Prostate gland (tissue), 2 donors: ENCODE data around the gene DNAJC30. TPM values are rescaled to one million over a fixed set of nuclear protein-coding genes. Genes with fewer than 3 reads are reported as not detected.
"Not testable (repeated sequence)": the region's sequence is repeated elsewhere in the genome, so short reads cannot be mapped to it uniquely, and the experiment has no call there.

Experiments used
- DNase-seq: peaks from one replicate; pipeline ENCODE4 v3.0.0-alpha.2; 2019; ENCODE audit warnings: low spot score
- H3K27ac ChIP-seq, 2 donors: fragments of 200-600 bp; sonication (generic); 2 replicates each; pipeline ENCODE4 v1.5.1; 2017 to 2019
- H3K27me3 ChIP-seq: fragments of 200-600 bp; sonication (generic); replicated peaks from 2 replicates; pipeline ENCODE4 v1.5.1; 2019; ENCODE audit not compliant: insufficient read depth
- H3K36me3 ChIP-seq, 2 donors: fragments of 200-600 bp; sonication (generic); 1 replicate in 1 of 2; 2 replicates in 1 of 2; pipeline versions ENCODE4 v1.5.1 to v1.8.1; 2017 to 2019
- H3K4me1 ChIP-seq: fragments of 200-600 bp; sonication (generic); replicated peaks from 2 replicates; pipeline ENCODE4 v1.5.1; 2019
- H3K4me3 ChIP-seq, 2 donors: fragments of 200-600 bp; sonication (generic); 2 replicates each; pipeline ENCODE4 v1.5.1; 2017 to 2019
- H3K9me3 ChIP-seq: fragments of 200-600 bp; sonication (generic); 2 replicates; pipeline ENCODE4 v1.5.1; 2017
- POLR2A ChIP-seq: fragments of 450-650 bp; IDR thresholded peaks from one replicate; pipeline ENCODE4 v1.6.1; 2016; ENCODE audit warnings: antibody characterized with exemption, mild to moderate bottlenecking
- POLR2AphosphoS5 ChIP-seq: sonication (generic); formaldehyde crosslinking; IDR thresholded peaks from one replicate; pipeline ENCODE4 v1.6.1; 2017; ENCODE audit warnings: antibody characterized with exemption
- WGBS: methylation state at CpG from one replicate; pipeline ENCODE4 v1.1.5; 2018; 5-methylcytosine and 5-hydroxymethylcytosine counted together
- intact Hi-C: fragments of 100-400 bp; cut with DNase I; formaldehyde crosslinking; loops from one replicate; pipeline ENCODE4 v1.14.2; 2022
- total RNA-seq, 2 donors: library from RNA; depleted of rRNA; stranded (reverse); fragments of >200 nt; gene quantifications; one replicate each; pipeline ENCODE4 v1.1.0, GENCODE V29; 2016
- TF ChIP-seq, protein P1 (sequence below), 4 experiments: fragments of 200-600 bp in 2 of 4; fragments of 450-650 bp in 2 of 4; sonication (generic) in 2 of 4; IDR thresholded peaks; 1 replicate in 3 of 4; 2 replicates in 1 of 4; pipeline ENCODE4 v1.5.1; 2016 to 2019; ENCODE audit warnings: antibody characterized with exemption in 4 of 4, mild to moderate bottlenecking in 2 of 4, moderate library complexity in 2 of 4

DNAJC30 gene
- total RNA-seq, 2 donors from 2014 or later = 16.3 to 16.8 TPM

- no peak for DNase-seq
- 69% methylated on average over 1 of the region's 1 CpG for WGBS
- intact Hi-C loops = no loop called here
- H3K36me3 ChIP-seq = no peaks in the 10 kb centered on the region
- H3K4me3 ChIP-seq = no peak overlapping the region
- no peaks in the 10 kb centered on the region for H3K27me3 ChIP-seq
- H3K4me1 ChIP-seq = no peaks in the 10 kb centered on the region
- TF ChIP-seq, protein P1, sequence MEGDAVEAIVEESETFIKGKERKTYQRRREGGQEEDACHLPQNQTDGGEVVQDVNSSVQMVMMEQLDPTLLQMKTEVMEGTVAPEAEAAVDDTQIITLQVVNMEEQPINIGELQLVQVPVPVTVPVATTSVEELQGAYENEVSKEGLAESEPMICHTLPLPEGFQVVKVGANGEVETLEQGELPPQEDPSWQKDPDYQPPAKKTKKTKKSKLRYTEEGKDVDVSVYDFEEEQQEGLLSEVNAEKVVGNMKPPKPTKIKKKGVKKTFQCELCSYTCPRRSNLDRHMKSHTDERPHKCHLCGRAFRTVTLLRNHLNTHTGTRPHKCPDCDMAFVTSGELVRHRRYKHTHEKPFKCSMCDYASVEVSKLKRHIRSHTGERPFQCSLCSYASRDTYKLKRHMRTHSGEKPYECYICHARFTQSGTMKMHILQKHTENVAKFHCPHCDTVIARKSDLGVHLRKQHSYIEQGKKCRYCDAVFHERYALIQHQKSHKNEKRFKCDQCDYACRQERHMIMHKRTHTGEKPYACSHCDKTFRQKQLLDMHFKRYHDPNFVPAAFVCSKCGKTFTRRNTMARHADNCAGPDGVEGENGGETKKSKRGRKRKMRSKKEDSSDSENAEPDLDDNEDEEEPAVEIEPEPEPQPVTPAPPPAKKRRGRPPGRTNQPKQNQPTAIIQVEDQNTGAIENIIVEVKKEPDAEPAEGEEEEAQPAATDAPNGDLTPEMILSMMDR (IDR thresholded peaks at IDR 0.05) = no peak
- TF ChIP-seq POLR2AphosphoS5 = no peak
- no peaks in the 10 kb centered on the region for H3K9me3 ChIP-seq
- no peak overlapping the region for H3K27ac ChIP-seq
Measured at GRCh38 chr7:73726083-73726466, 42.8 kb upstream of the DNAJC30 start.

- Histone ChIP-seq H3K27ac (no peak overlapping the region), H3K9me3 (no peaks in the 10 kb centered on the region), H3K4me1 (no peaks in the 10 kb centered on the region), H3K27me3 (no peaks in the 10 kb centered on the region), H3K4me3 (no peak overlapping the region), H3K36me3 (no peaks in the 10 kb centered on the region)
- TF ChIP-seq POLR2AphosphoS5 (no peak), POLR2A (no peak)
- TF ChIP-seq, protein P1 (IDR thresholded peaks at IDR 0.05) = no peak
- intact Hi-C loops = loop anchor here (2.0 kb wide), 1 partner anchor 117 kb away; no protein-coding TSS in a partner anchor
- WGBS = 91% methylated on average over 3 of the region's 3 CpGs
- DNase-seq = no peak
Measured at GRCh38 chr7:73723813-73724212, 40.6 kb upstream of the DNAJC30 start.

GRCh38 chr7:73722785-73723184 is 39.5 kb upstream of the DNAJC30 start:
- 72% methylated on average over 6 of the region's 6 CpGs for WGBS
- Histone ChIP-seq H3K4me1 (peaks cover 3% of the 10 kb centered on the region), H3K27ac (no peak overlapping the region), H3K9me3 (no peaks in the 10 kb centered on the region), H3K36me3 (no peaks in the 10 kb centered on the region), H3K4me3 (no peak overlapping the region), H3K27me3 (no peaks in the 10 kb centered on the region)
- TF ChIP-seq POLR2A = no peak
- TF ChIP-seq POLR2AphosphoS5 = no peak
- TF ChIP-seq, protein P1 (IDR thresholded peaks at IDR 0.05) = no peak
- no peak for DNase-seq
- intact Hi-C loops = no loop called here

DNA sequence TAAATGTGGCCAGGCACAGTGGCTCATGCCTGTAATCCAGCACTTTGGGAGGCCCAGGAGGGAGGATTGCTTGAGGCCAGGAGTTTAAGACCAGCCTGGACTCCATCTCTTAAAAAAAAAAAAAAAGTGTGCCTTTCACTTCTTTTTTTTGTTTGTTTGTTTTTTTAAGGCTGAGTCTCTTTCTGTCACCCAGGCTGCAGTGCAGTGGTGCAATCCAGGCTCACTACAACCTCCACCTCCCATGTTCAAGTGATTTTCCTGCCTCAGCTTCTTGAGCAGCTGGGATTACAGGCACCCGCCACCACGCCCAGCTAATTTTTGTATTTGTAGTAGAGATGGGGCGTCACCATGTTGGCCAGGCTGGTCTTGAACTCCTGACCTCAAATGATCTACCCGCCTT is 38.9 kb upstream of the DNAJC30 start:
- H3K27me3 ChIP-seq, H3K36me3 ChIP-seq, H3K4me1 ChIP-seq, DNase-seq, intact Hi-C loops, H3K27ac ChIP-seq, H3K4me3 ChIP-seq, H3K9me3 ChIP-seq: not testable (repeated sequence)
- WGBS = 84% methylated on average over 4 of the region's 4 CpGs

- H3K4me3 ChIP-seq = no peak overlapping the region
- H3K9me3 ChIP-seq = no peaks in the 10 kb centered on the region
- H3K27me3 ChIP-seq = no peaks in the 10 kb centered on the region
- intact Hi-C loops = no loop called here
- TF ChIP-seq POLR2A = no peak
- TF ChIP-seq, protein P1 (IDR thresholded peaks at IDR 0.05) = no peak
- TF ChIP-seq POLR2AphosphoS5 = peak; percentile 75
- H3K27ac ChIP-seq = no peak overlapping the region
- DNase-seq = peak; percentile 87
- 63% methylated on average over 2 of the region's 3 CpGs for WGBS
- peaks cover 3% of the 10 kb centered on the region for H3K4me1 ChIP-seq
- H3K36me3 ChIP-seq = no peaks in the 10 kb centered on the region
Measured at GRCh38 chr7:73721377-73721817, 38.1 kb upstream of the DNAJC30 start.

GRCh38 chr7:73720443-73720842 is 37.2 kb upstream of the DNAJC30 start:
- intact Hi-C loops, H3K27ac ChIP-seq: not testable (repeated sequence)

More at GRCh38 chr7:73720443-73720842, 37.2 kb upstream of the DNAJC30 start:
- 92% methylated on average over 9 of the region's 9 CpGs for WGBS
- not testable (repeated sequence) for H3K9me3 ChIP-seq, H3K36me3 ChIP-seq, H3K4me3 ChIP-seq, DNase-seq, H3K27me3 ChIP-seq, H3K4me1 ChIP-seq
